ENCODE measurements around the gene RASSF7.

RASSF7 gene

DNA sequence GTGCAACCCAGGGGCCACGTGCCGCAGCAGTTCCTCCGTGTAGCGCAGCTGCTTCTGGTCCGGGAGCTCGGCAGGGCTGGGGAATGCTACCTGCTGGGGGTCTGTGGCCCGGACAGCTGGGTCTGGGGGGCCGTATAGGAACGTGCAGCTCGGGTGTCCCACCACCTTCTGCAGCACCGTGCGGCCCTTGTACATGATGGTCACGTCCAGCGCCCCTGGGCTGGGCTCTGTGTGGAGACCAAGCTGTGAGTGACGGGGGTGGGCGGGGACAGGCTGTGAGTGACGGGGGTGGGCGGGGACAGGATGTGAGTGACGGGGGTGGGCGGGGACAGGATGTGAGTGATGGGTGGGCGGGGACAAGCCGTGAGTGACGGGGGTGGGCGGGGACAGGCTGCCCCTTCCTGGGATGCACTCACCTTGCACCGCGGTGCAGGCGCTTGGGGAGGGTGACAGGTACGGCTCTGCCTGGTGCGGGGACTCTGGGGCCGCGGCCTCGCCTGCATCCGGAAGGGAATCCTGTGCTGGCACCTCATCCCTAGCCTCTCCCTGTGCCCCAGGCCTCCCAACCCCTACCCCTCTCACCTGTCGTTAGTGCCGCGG is 52.7 kb downstream of the RASSF7 start (continued):
- no peak for TF ChIP-seq ZNF423 (tag by site-specific recombination; IDR thresholded peaks at IDR 0.05)

All from HEK293 (cell line).